Liver (tissue), 9 donors: ENCODE measurements around the gene RALGPS1. TPM values are rescaled to one million over a fixed set of nuclear protein-coding genes. Genes with fewer than 3 reads are reported as not detected.
A peak's percentile ranks its signal among the peaks of the same experiment; 100 is the strongest.

Experiments used
- DNase-seq: peaks from one replicate; pipeline ENCODE4 v3.0.0-alpha.2; 2017; ENCODE audit warnings: low spot score
- H3K27ac ChIP-seq, 2 donors: one replicate each; pipeline ENCODE4 v1.7.0; 2013; ENCODE audit warnings: inconsistent platforms in 2 of 2, low read length in 2 of 2, control low read depth in 1 of 2, low read depth in 1 of 2, mild to moderate bottlenecking in 1 of 2
- H3K27me3 ChIP-seq, 4 donors: one replicate each; pipeline versions ENCODE4 v1.6.1 to v1.7.0; 2013; ENCODE audit warnings: low read length in 3 of 4, inconsistent platforms in 1 of 4, mild to moderate bottlenecking in 1 of 4, moderate library complexity in 1 of 4; ENCODE audit not compliant: control insufficient read depth in 4 of 4, insufficient read depth in 4 of 4
- H3K36me3 ChIP-seq, 4 donors: one replicate each; pipeline versions ENCODE4 v1.6.1 to v1.7.0; 2013; ENCODE audit warnings: low read length in 3 of 4, mild to moderate bottlenecking in 3 of 4, low read depth in 1 of 4, moderate library complexity in 1 of 4; ENCODE audit not compliant: control insufficient read depth in 4 of 4, insufficient read depth in 3 of 4
- H3K4me1 ChIP-seq, 4 donors: one replicate each; pipeline versions ENCODE4 v1.6.1 to v1.7.0; 2013; ENCODE audit warnings: low read length in 3 of 4, mild to moderate bottlenecking in 3 of 4, moderate library complexity in 1 of 4; ENCODE audit not compliant: control insufficient read depth in 4 of 4, insufficient read depth in 4 of 4
- H3K4me3 ChIP-seq, 3 donors: one replicate each; pipeline versions ENCODE4 v1.6.1 to v1.7.0; 2013; ENCODE audit warnings: low read length in 3 of 3, control low read depth in 1 of 3, low read depth in 1 of 3, mild to moderate bottlenecking in 1 of 3
- H3K9ac ChIP-seq, 2 donors: one replicate each; pipeline ENCODE4 v1.7.0; 2013; ENCODE audit warnings: low read length in 2 of 2, mild to moderate bottlenecking in 2 of 2, moderate library complexity in 2 of 2, control low read depth in 1 of 2, low read depth in 1 of 2
- H3K9me3 ChIP-seq, 4 donors: one replicate each; pipeline versions ENCODE4 v1.6.1 to v1.7.0; 2013; ENCODE audit warnings: low read length in 3 of 4; ENCODE audit not compliant: control insufficient read depth in 4 of 4
- ATF3 ChIP-seq: IDR thresholded peaks from 2 replicates; pipeline ENCODE4 v1.6.1; 2016; ENCODE audit warnings: antibody characterized with exemption
- FOXA1 ChIP-seq: IDR thresholded peaks from 2 replicates; pipeline ENCODE4 v1.6.1; 2016; ENCODE audit warnings: antibody characterized with exemption
- FOXA2 ChIP-seq: IDR thresholded peaks from 2 replicates; pipeline ENCODE4 v1.6.1; 2016; ENCODE audit warnings: antibody characterized with exemption
- HNF4A ChIP-seq, 2 donors: conservative IDR thresholded peaks; 2 replicates each; pipeline ENCODE4 v1.6.1; 2016; ENCODE audit warnings: antibody characterized with exemption in 2 of 2, mild to moderate bottlenecking in 2 of 2
- JUND ChIP-seq, 2 donors: IDR thresholded peaks; 2 replicates each; pipeline ENCODE4 v1.6.1; 2016; ENCODE audit warnings: antibody characterized with exemption in 2 of 2
- MAX ChIP-seq: IDR thresholded peaks from 2 replicates; pipeline ENCODE4 v1.6.1; 2016; ENCODE audit warnings: antibody characterized with exemption
- NR2F2 ChIP-seq: IDR thresholded peaks from 2 replicates; pipeline ENCODE4 v1.6.1; 2016; ENCODE audit warnings: antibody characterized with exemption
- RAD21 ChIP-seq, 2 donors: IDR thresholded peaks; 2 replicates each; pipeline ENCODE4 v1.6.1; 2016; ENCODE audit warnings: antibody characterized with exemption in 2 of 2, mild to moderate bottlenecking in 2 of 2
- REST ChIP-seq: IDR thresholded peaks from 2 replicates; pipeline ENCODE4 v1.6.1; 2016; ENCODE audit warnings: antibody characterized with exemption, mild to moderate bottlenecking
- RXRA ChIP-seq, 2 donors: IDR thresholded peaks; 2 replicates each; pipeline ENCODE4 v1.6.1; 2017 to 2018; ENCODE audit warnings: antibody characterized with exemption in 2 of 2, mild to moderate bottlenecking in 1 of 2
- TAF1 ChIP-seq: conservative IDR thresholded peaks from 2 replicates; pipeline ENCODE4 v1.6.1; 2016; ENCODE audit warnings: antibody characterized with exemption, mild to moderate bottlenecking
- YY1 ChIP-seq: IDR thresholded peaks from 2 replicates; pipeline ENCODE4 v1.6.1; 2016; ENCODE audit warnings: antibody characterized with exemption, mild to moderate bottlenecking
- WGBS: extraction: QIAGEN DNeasy Blood & Tissue Kit; methylation state at CpG from one replicate; pipeline ENCODE4 v1.1.7; 2013; 5-methylcytosine and 5-hydroxymethylcytosine counted together
- polyA plus RNA-seq, 2 donors: library from polyadenylated mRNA; stranded (reverse) in 1 of 2; unstranded in 1 of 2; fragments of 200-250 nt in 1 of 2; fragments of >200 nt in 1 of 2; fragmentation: Nextera tagmentation in 1 of 2; extraction: Ambion mirVana in 1 of 2; gene quantifications; one replicate each; pipeline versions ENCODE4 v1.2.1 to v1.2.3, GENCODE V29; 2013 to 2015
- total RNA-seq, 2 donors: library from RNA; depleted of rRNA; stranded (reverse); fragments of >200 nt; gene quantifications; one replicate each; pipeline ENCODE4 v1.2.3, GENCODE V29; 2014
- donor health status: healthy.
- donor health status: healthy.
- donor health status: healthy.
- donor health status: healthy.
- donor health status: healthy.

RALGPS1 gene
- total and polyA plus RNA-seq, 4 donors, result 1.4 to 2.7 (median 2.0) TPM

- Histone ChIP-seq H3K4me1 (peaks cover 0 to 14% (median 7%) of the 10 kb centered on the region in 4 donors), H3K4me3 (no peak overlapping the region), H3K36me3 (no peaks in the 10 kb centered on the region), H3K9ac (no peak overlapping the region), H3K27ac (no peak overlapping the region), H3K27me3 (no peaks in the 10 kb centered on the region), H3K9me3 (no peaks in the 10 kb centered on the region)
- 79% methylated on average over 9 of the region's 9 CpGs for WGBS
- no peak for DNase-seq
- TF ChIP-seq RAD21 (IDR thresholded peaks at IDR 0.05), result no peak
- TF ChIP-seq FOXA1, result no peak
Measured at GRCh38 chr9:127162046-127162863, 247.7 kb downstream of the RALGPS1 start.

GRCh38 chr9:127162864-127163365 is 248.3 kb downstream of the RALGPS1 start:
- H3K4me1 ChIP-seq, result peaks cover 0 to 14% (median 7%) of the 10 kb centered on the region in 4 donors
- WGBS, result 91% methylated on average over 4 of the region's 4 CpGs
- H3K4me3 ChIP-seq, result no peak overlapping the region
- no peak overlapping the region for H3K27ac ChIP-seq
- H3K27me3 ChIP-seq, result no peaks in the 10 kb centered on the region
- no peak overlapping the region for H3K9ac ChIP-seq
- DNase-seq, result no peak
- no peaks in the 10 kb centered on the region for H3K36me3 ChIP-seq
- no peak for TF ChIP-seq FOXA1
- TF ChIP-seq RXRA (IDR thresholded peaks at IDR 0.05), result no peak
- no peak for TF ChIP-seq YY1
- TF ChIP-seq HNF4A (conservative IDR thresholded peaks at IDR 0.05), result no peak
- no peak for TF ChIP-seq REST
- no peaks in the 10 kb centered on the region for H3K9me3 ChIP-seq

GRCh38 chr9:127163409-127163808 is 248.8 kb downstream of the RALGPS1 start:
- Histone ChIP-seq H3K27ac (no peak overlapping the region), H3K9me3 (no peaks in the 10 kb centered on the region), H3K4me3 (no peak overlapping the region), H3K36me3 (no peaks in the 10 kb centered on the region), H3K4me1 (peaks cover 0 to 14% (median 7%) of the 10 kb centered on the region in 4 donors), H3K9ac (no peak overlapping the region), H3K27me3 (no peaks in the 10 kb centered on the region)
- no peak for DNase-seq
- WGBS, result 73% methylated on average over 2 of the region's 2 CpGs
- TF ChIP-seq NR2F2 (peak; percentile 45), MAX (no peak), YY1 (no peak)

- DNase-seq, result no peak
- H3K4me1 ChIP-seq, result peaks cover 0 to under 1% (median 0%) of the 10 kb centered on the region in 4 donors
- H3K4me3 ChIP-seq, result no peak overlapping the region
- no peak for TF ChIP-seq MAX
- no peak for TF ChIP-seq TAF1
- TF ChIP-seq REST, result no peak
- no peak for TF ChIP-seq JUND (IDR thresholded peaks at IDR 0.05)
- no peak for TF ChIP-seq FOXA2
- no peak for TF ChIP-seq ATF3
- no peak for TF ChIP-seq FOXA1
- no peak for TF ChIP-seq RAD21 (IDR thresholded peaks at IDR 0.05)
- no peak for TF ChIP-seq YY1
- TF ChIP-seq RXRA (IDR thresholded peaks at IDR 0.05), result no peak
- H3K9ac ChIP-seq, result no peak overlapping the region
- no peak overlapping the region for H3K27ac ChIP-seq
- 91% methylated on average over 4 of the region's 4 CpGs for WGBS
- H3K36me3 ChIP-seq, result no peaks in the 10 kb centered on the region
- no peaks in the 10 kb centered on the region for H3K27me3 ChIP-seq
- H3K9me3 ChIP-seq, result no peaks in the 10 kb centered on the region
Measured at GRCh38 chr9:127165116-127165515, 250.5 kb downstream of the RALGPS1 start.
